OCI-LY7 (cell line): ENCODE data around the gene LHX3. TPM values are rescaled to one million over a fixed set of nuclear protein-coding genes. Genes with fewer than 3 reads are reported as not detected.

Experiments used
- BruUV-seq: library from RNA; stranded (reverse); fragments of 400-500 nt; replicated peaks from 2 replicates; lab custom pipeline; 2021; lab: Mats Ljungman, UMichigan
- CTCF ChIA-PET: fragments of 300-600 bp; sonication (Branson Sonifier 250); formaldehyde crosslinking; loops from one replicate; lab custom pipeline; 2022; ENCODE audit warnings: antibody characterized with exemption; ENCODE audit not compliant: unreplicated experiment; lab: Charles Lee
- POLR2A ChIA-PET: fragments of 300-600 bp; sonication (Branson Sonifier 250); formaldehyde crosslinking; loops from one replicate; lab custom pipeline; 2022; ENCODE audit warnings: antibody characterized with exemption; lab: Charles Lee
- DNase-seq: peaks from one replicate; pipeline ENCODE4 v3.0.0-alpha.2; 2015; ENCODE audit warnings: low spot score
- H2AFZ ChIP-seq: fragments of 200-600 bp; sonication (generic), shearing (Covaris generic); 2 replicates; pipeline ENCODE4 v1.6.1; 2014; ENCODE audit warnings: mild to moderate bottlenecking, antibody characterized with exemption, low read length, moderate library complexity
- H3K27ac ChIP-seq: fragments of 200-600 bp; sonication (generic); 2 replicates; pipeline ENCODE4 v1.5.1; 2014; ENCODE audit warnings: mixed run types, low read depth, mild to moderate bottlenecking, moderate library complexity, low read length, inconsistent platforms; ENCODE audit not compliant: poor library complexity, severe bottlenecking
- H3K36me3 ChIP-seq: fragments of 200-600 bp; sonication (generic); 2 replicates; pipeline ENCODE4 v1.6.1; 2014; ENCODE audit warnings: mild to moderate bottlenecking, antibody characterized with exemption, low read length, moderate library complexity, mixed read lengths; ENCODE audit not compliant: insufficient read depth
- H3K4me1 ChIP-seq: fragments of 200-600 bp; sonication (generic); 2 replicates; pipeline ENCODE4 v1.5.1; 2014; ENCODE audit warnings: mild to moderate bottlenecking, low read length; ENCODE audit not compliant: insufficient read depth, poor library complexity, severe bottlenecking
- H3K4me2 ChIP-seq: fragments of 200-600 bp; sonication (generic); 2 replicates; pipeline ENCODE4 v1.6.1; 2014; ENCODE audit warnings: mild to moderate bottlenecking, low read length
- H3K4me3 ChIP-seq: fragments of 200-600 bp; sonication (generic); 2 replicates; pipeline ENCODE4 v1.5.1; 2014; ENCODE audit warnings: mild to moderate bottlenecking, low read depth, low read length; ENCODE audit not compliant: poor library complexity, severe bottlenecking
- H3K79me2 ChIP-seq: fragments of 200-600 bp; sonication (generic); 2 replicates; pipeline ENCODE4 v1.6.1; 2016; ENCODE audit warnings: low read depth, mild to moderate bottlenecking, low read length, moderate library complexity, mixed read lengths; ENCODE audit not compliant: insufficient read depth
- H3K9me2 ChIP-seq: fragments of 200-600 bp; sonication (generic); 2 replicates; pipeline ENCODE4 v1.6.1; 2016; ENCODE audit warnings: mild to moderate bottlenecking, low read length, mixed read lengths; ENCODE audit not compliant: insufficient read depth
- H3K9me3 ChIP-seq: fragments of 200-600 bp; sonication (generic); 2 replicates; pipeline ENCODE4 v1.6.1; 2014; ENCODE audit warnings: mild to moderate bottlenecking, mixed run types, low read length, mixed read lengths
- H4K20me1 ChIP-seq: fragments of 200-600 bp; sonication (generic); 2 replicates; pipeline ENCODE4 v1.6.1; 2014; ENCODE audit warnings: mild to moderate bottlenecking, antibody characterized with exemption, low read length, moderate library complexity, mixed read lengths; ENCODE audit not compliant: insufficient read depth
- EZH2phosphoT487 ChIP-seq: fragments of 200-600 bp; sonication (generic); IDR thresholded peaks from 2 replicates; pipeline ENCODE4 v1.6.1; 2018; ENCODE audit warnings: low read depth, borderline replicate concordance, mild to moderate bottlenecking, mixed run types, antibody characterized with exemption, low read length, moderate library complexity, mixed read lengths
- intact Hi-C: fragments of 100-400 bp; cut with micrococcal nuclease; formaldehyde crosslinking; loops from one replicate; pipeline ENCODE4 v1.10.0; 2022; ENCODE audit not compliant: unreplicated experiment
- total RNA-seq, 2 experiments: library from RNA; depleted of rRNA in 1 of 2; stranded (reverse); fragments of >200 nt in 1 of 2; shearing (Covaris generic) in 1 of 2; gene quantifications; 2 replicates each; pipeline ENCODE4 v1.2.3, GENCODE V29; 2014 to 2022
- TF ChIP-seq, protein P1 (sequence below): fragments of 200-600 bp; sonication (generic); conservative IDR thresholded peaks from 2 replicates; pipeline ENCODE4 v1.5.1; 2014; ENCODE audit warnings: mild to moderate bottlenecking, antibody characterized with exemption, low read length, moderate library complexity, mixed read lengths

The LHX3 gene
- total RNA-seq, 2 experiments from 2014 or later, result 0.15 TPM; not detected in 1

DNA sequence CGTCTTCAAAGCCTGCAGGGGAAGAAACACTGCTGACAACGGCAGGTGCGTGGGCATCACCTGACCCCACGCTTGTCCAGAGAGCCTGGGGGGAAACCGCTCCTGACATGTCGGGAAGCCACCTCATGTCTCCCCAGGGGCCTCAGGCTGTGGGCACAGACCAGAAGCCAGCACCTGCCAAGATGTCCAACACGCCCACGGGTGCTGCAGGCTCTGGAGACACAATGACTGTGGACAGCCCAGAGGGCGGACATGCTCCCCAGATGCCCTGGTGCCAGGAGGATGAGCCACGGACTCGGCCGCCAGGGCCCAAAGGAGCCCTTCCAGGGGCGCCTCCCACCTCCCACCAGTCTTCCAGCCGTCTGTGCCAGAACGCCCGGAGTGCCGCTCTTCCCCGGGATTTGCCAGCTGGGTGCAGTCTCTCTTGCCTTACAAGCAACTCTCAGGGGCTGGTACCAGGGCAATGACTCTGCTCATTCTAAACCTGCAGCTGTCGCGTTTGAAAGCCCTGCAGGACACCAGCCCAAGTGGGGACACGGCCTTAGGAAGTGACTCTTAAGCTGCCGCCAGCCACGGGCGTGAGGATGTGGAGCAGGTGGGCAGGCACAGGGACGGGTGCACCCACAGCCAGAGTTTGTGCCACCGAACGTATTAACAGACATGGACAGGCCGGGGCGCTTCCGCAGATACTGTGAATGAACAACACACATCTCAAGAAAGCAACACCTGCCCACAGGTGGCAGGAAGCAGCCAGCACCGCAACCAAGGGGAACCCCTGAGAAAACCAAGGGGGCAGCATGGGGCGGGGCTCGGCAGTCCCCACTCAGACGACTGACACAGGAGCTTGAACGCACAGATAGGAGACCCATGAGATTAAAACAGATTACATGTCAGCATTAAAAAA lies 6.8 kb upstream of the LHX3 start:
- CTCF ChIA-PET, result no interaction called here
- no peak overlapping the region for H3K4me3 ChIP-seq
- H3K9me3 ChIP-seq, result no peaks in the 10 kb centered on the region
- intact Hi-C loops, result no loop called here
- H3K9me2 ChIP-seq, result no peaks in the 10 kb centered on the region
- no TSS peak for BruUV-seq
- DNase-seq, result peak; percentile 46
- no peak overlapping the region for H2AFZ ChIP-seq
- peaks cover 87% of the 10 kb centered on the region for H3K36me3 ChIP-seq
- no peak overlapping the region; the same call in 1 of the 2 replicates for H3K4me2 ChIP-seq
- H3K4me1 ChIP-seq, result peaks cover 19% of the 10 kb centered on the region
- H4K20me1 ChIP-seq, result no peaks in the 10 kb centered on the region
- H3K27ac ChIP-seq, result peak overlapping the region; percentile 37
- POLR2A ChIA-PET, result interaction anchor here (0.8 kb wide), 1 partner anchor 12 kb away, joined by 3 read pairs; no protein-coding TSS in a partner anchor
- no peaks in the 10 kb centered on the region for H3K79me2 ChIP-seq
- TF ChIP-seq, protein P1, sequence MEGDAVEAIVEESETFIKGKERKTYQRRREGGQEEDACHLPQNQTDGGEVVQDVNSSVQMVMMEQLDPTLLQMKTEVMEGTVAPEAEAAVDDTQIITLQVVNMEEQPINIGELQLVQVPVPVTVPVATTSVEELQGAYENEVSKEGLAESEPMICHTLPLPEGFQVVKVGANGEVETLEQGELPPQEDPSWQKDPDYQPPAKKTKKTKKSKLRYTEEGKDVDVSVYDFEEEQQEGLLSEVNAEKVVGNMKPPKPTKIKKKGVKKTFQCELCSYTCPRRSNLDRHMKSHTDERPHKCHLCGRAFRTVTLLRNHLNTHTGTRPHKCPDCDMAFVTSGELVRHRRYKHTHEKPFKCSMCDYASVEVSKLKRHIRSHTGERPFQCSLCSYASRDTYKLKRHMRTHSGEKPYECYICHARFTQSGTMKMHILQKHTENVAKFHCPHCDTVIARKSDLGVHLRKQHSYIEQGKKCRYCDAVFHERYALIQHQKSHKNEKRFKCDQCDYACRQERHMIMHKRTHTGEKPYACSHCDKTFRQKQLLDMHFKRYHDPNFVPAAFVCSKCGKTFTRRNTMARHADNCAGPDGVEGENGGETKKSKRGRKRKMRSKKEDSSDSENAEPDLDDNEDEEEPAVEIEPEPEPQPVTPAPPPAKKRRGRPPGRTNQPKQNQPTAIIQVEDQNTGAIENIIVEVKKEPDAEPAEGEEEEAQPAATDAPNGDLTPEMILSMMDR, result no peak
- no peak for TF ChIP-seq EZH2phosphoT487

DNA sequence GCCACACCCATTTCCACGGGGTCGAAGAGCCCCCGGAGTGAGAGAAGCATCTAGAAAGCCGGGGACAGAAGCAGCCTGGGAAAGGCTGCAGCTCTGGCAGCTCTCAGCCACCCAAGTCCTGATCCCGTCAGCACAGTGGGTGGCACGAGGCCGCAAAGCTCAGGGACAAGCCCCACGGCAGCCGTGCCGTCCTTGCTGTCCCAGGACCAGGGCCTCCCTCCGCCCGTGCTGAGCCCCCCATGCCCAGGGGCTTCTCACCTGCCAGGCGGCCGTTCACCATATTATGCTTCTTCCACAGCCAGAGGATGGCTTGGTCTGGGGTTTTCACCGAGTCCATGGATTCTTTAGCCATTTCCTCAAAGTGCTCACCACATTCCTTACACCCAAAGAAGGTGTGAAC lies 6.1 kb upstream of the LHX3 start:
- intact Hi-C loops, result no loop called here
- no TSS peak for BruUV-seq
- no peak overlapping the region for H3K4me3 ChIP-seq
- H2AFZ ChIP-seq, result no peak overlapping the region
- no peak for DNase-seq
- TF ChIP-seq EZH2phosphoT487, result no peak
- TF ChIP-seq, protein P1, result no peak
- peaks cover 1% of the 10 kb centered on the region; the same call in 1 of the 2 replicates for H4K20me1 ChIP-seq
- POLR2A ChIA-PET, result no interaction called here
- CTCF ChIA-PET, result no interaction called here
- H3K9me2 ChIP-seq, result no peaks in the 10 kb centered on the region
- H3K4me2 ChIP-seq, result no peak overlapping the region
- H3K9me3 ChIP-seq, result no peaks in the 10 kb centered on the region
- no peak overlapping the region for H3K27ac ChIP-seq
- peaks cover 81% of the 10 kb centered on the region for H3K36me3 ChIP-seq
- peaks cover 19% of the 10 kb centered on the region for H3K4me1 ChIP-seq
- no peaks in the 10 kb centered on the region for H3K79me2 ChIP-seq

GRCh38 chr9:136210276-136210675 lies 5.3 kb upstream of the LHX3 start:
- Histone ChIP-seq H3K36me3 (peaks cover 80% of the 10 kb centered on the region), H3K27ac (no peak overlapping the region), H4K20me1 (peaks cover 4% of the 10 kb centered on the region; the same call in 1 of the 2 replicates), H3K4me1 (peaks cover 15% of the 10 kb centered on the region), H2AFZ (no peak overlapping the region), H3K79me2 (no peaks in the 10 kb centered on the region), H3K4me2 (no peak overlapping the region), H3K9me3 (no peaks in the 10 kb centered on the region), H3K9me2 (no peaks in the 10 kb centered on the region), H3K4me3 (no peak overlapping the region)
- POLR2A ChIA-PET, result no interaction called here
- CTCF ChIA-PET, result no interaction called here
- TF ChIP-seq, protein P1, result no peak
- no peak for TF ChIP-seq EZH2phosphoT487
- no peak for DNase-seq
- BruUV-seq, result no TSS peak
- intact Hi-C loops, result no loop called here
